GM19468 (cell line): ENCODE measurements around the gene TSPAN18.

Source experiments
- ATAC-seq: cut with Tn5 transposase; IDR thresholded peaks from one replicate; pipeline ENCODE4 v1.9.1; 2021; ENCODE audit warnings: mild to moderate bottlenecking, moderate library complexity, moderate number of reproducible peaks; ENCODE audit not compliant: unreplicated experiment; ENCODE audit errors: extremely low read depth

TSPAN18 gene

DNA sequence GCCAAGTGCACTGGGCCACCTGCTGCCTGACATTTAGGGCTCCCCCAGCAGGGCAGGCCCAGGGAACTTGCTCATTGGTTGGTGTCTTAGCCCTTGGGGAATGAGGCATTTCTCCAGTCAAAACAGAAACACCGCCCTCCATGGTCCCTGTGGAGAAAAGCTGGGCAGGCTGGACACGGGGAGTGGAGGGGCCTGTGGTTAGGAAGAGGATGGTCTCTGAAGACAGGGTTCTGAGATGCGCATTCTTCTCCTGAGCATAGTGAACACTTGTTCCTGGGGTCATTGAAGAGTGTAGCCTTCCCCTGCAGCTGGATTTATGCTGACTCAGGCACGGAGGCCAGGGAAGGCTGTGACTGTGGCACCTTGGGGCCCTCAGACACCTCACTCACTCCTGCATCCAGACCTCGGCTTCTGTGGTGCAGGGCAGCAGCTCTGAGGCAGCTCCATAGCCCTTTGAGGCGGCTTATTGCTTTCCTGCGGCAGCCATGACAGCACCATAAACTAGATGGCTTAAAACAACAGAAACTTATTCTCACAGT, 8.2 kb downstream of the TSPAN18 start:
- ATAC-seq, result no peak

DNA sequence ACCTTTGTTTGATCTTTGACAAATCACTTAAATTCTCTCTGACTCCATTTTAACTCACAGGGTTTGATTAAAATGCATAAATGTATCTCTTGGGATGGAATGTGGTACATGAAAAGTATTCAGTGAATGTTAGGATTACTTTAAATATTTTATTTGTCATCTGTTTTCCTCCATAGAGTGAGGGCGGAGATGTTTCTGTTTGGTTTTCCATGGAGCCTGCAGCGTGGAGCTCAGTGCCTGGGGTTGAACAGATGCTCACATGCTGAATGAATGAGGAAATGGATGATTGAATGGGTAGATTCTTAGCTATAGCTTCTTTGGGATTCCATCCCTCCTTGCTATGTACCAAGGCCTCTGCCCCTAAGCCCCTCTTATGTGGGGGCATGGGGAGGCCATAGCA, 10.0 kb downstream of the TSPAN18 start:
- ATAC-seq, result no peak

GRCh38 chr11:44737245-44738085, 10.7 kb downstream of the TSPAN18 start:
- ATAC-seq, result no peak

GRCh38 chr11:44738791-44739190, 12.0 kb downstream of the TSPAN18 start:
- no peak for ATAC-seq

- ATAC-seq, result no peak
These were observed 14.2 kb downstream of the TSPAN18 start for GRCh38 chr11:44740967-44741366.

DNA sequence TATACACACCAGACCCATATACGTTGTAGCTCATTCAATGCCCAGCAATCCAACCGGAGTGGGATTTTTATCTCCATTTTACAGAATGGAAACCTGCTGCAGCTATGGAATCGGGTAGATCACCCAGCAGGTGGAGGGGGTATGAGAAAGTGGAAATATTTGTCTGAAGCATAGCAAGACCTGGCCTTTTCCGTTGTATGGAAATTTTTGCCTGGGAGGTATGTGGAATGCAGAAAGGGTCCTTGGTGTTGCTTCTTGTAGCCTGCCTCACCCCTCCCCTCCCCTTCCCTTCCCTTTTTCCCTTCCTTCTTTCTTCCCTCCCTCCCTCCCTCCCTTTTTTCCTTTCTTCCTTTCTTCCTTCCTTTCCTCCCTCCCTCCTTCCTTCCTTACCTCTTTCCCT, 15.2 kb downstream of the TSPAN18 start:
- ATAC-seq, result no peak

DNA sequence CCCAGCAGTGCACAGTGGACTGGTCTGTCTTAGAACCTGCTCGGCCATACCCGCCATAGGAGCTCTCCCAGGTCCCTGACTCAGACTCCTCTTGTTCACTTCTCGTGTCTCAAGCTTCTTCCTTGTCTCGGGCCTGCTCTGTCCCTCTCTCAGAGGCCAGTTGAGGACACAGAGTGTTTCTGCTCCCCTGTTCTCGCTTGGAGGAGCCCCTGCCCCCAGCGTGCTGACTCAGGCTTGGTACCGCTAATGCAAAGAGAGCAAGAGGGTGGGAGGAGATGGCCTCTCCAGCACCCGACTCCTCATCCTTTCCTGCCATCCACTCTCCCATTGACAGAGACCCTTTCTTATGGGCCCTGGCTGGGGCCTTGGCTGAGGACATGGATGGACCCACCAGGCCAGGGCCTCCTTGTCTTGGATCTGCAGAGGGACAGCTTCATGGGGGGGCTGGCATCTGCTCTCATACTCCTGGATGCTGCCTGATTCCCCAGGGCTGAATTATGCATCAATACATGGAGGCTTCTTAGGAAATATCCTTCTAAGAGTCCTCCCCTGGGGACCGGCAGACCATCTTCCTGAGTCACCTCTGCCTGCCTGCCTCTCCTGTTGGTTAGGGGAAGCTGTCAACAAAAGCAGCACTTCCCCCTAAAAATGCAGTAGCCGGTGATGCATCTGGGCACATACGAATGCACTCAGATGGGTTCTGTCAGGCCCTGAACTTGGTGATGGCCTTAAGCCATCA, 15.9 kb downstream of the TSPAN18 start:
- no peak for ATAC-seq

DNA sequence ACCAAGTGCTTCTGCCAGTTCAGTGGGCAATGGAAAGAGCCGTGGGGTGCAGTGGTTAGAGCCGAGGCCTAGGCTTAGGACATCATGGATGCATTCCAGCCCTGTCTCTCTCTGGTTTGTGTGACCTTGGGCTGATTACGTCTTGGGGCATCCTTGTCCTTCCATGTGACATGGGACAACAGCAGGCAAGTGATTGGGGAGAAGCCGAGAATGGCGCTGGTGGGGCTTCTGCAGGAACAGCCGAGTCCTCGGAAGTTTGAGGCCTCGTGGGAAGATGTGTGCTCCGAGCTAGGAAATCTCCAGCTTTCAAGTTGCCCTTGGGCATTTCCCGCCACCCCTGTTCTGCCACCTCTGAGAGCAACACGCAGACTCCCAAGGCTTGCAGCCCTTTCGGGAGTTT, 16.6 kb downstream of the TSPAN18 start:
- no peak for ATAC-seq

DNA sequence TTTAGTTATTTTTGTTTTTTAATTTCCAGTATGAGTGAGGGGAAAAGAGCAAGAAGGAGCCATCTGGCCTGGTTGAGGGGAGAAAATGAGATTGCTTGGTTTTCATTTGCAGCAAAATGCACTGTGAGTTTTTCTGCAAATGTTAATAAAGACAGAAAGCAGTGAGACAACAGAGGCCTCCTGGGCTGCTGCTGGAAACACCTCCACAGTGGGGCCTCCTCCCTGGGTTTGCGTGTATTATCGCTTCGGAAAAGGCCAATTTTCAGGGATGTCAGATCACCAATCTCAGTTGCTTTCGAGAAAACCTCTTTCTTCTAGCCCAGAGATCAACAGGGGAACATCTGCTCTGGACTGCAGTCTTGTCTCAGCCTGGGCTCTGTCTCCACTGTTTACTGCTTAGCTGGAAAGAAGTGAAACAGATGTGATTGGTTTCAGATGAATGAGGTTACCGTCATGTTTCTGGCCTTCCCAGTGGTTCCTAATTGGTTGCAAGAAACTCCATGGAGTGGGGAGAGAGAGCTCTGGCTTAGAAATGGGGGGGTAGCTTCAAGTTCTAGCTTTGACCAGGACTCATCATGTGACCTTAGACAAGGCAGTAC, 17.3 kb downstream of the TSPAN18 start:
- ATAC-seq, result no peak

DNA sequence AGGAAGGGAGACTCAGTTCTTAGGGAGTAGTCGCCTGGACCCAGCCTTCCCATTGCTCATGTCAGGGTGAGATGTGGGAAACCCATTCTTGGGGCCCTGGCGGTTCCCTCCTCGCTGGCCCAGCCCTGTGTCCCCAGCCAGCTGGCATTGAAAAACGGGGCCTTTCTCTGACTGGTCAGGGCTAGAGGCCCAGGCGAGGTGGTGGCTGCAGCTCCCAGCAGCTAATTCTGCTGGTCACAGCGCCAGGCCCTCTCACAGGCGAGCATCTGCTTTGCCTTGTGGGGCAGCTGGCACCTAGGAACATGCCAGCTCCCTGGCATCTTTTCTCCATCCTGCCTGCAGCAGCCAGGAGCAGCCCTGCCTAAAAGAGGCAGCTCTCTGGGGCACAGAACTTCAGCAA, 20.1 kb downstream of the TSPAN18 start:
- no peak for ATAC-seq

DNA sequence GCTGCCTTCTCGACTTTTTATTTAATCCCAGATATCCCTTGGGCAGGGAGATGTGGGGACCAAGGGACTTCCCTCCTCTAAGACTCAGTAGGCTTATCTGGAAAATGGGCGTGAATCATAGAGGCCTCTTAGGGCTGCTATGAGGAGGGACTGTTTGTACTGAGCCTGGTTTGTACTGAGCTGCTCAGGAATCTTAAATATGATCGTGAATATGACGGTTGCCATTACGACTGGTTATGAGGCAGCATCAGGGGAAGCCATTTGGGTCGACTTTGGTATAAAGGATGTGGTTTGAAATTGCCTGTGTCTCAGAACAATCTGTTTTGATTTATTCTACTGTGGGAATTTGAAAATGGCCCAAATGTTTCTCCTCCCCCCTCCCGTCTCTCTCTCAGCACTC, 20.6 kb downstream of the TSPAN18 start:
- ATAC-seq, result no peak

- ATAC-seq, result no peak
These were observed 21.1 kb downstream of the TSPAN18 start for GRCh38 chr11:44747836-44748235.

DNA sequence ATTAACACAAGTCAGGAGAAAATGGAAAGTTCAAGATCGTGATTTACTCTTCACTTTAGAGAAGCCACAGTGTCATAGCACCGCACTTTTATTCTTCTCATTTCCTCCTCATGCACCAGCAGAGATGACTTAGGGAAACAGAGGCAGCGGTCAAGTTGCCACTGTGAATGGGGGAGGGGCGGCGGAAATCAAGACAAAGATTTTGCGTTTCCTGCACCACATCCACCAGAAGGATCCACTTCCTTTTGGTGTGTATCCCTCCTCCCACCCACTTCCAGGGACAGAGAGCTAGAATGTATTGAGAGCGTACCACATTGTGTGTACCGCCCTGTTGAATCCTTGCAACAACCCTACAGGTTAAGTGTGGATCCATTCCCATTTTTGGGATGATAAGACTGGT, 21.8 kb downstream of the TSPAN18 start:
- no peak for ATAC-seq

DNA sequence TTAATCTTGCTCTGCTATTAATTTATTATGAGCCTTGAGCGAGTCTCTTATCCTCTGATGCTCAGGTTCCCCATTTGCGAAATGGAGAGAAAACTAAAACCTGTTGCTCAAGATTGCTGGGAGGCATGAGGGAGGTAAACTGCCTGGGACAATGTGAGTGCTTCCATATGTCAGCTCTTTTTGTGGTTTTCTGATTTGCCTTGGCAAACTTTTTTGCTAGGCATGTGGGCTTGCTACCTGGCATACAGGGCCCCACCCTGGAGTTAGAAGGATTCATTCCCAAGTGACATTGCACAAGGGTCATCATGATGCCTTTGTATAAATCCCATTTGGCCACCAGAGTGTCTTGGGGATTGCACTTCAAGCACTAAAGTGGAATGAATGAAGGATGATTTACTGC, 22.4 kb downstream of the TSPAN18 start:
- no peak for ATAC-seq

DNA sequence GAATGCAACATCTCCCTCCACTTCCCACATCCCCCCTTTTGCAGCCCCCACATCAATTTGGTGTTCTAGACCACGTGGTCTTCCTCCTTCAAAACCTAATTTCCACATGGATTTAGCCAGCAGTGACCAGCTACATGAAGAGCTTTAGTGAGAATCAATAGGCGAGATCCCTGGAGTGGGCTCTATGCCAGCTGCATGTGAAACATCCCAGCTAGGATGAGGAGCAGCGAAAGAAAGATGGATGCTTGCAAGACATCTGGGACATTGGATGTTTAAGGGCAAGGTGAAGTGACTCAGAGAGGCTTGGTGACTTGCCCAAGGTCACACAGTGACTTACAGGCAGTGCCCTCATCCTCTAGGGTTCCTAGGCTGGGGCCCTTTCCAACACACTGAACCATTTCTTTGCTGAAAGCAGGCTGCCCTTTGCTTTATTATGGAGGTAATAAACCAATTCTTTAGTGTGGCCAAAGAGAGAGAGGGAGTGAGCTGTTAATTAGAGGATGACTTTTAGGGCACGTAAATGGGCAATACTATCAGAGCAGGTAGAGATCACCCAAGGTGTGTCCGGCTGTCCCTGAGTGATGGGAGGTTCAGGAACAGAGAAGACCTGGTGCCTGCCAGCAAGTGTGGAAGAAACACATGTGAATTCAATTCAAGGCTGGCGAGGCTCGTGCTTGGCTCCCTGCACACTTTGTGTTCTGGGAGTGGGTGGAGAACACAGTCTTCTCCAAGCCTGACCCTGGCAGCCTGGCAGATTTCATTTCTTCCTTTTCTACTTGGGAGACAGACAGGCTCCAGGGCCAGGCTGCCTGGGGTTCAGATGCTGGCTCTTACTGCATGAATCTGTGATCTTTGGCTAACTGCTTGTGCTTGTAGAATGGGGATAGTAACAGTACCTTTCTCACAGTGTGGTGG, 24.0 kb downstream of the TSPAN18 start:
- no peak for ATAC-seq

GRCh38 chr11:44752300-44752699, 25.5 kb downstream of the TSPAN18 start:
- ATAC-seq, result no peak

- ATAC-seq, result no peak
These were observed 26.0 kb downstream of the TSPAN18 start for GRCh38 chr11:44752713-44753112.

DNA sequence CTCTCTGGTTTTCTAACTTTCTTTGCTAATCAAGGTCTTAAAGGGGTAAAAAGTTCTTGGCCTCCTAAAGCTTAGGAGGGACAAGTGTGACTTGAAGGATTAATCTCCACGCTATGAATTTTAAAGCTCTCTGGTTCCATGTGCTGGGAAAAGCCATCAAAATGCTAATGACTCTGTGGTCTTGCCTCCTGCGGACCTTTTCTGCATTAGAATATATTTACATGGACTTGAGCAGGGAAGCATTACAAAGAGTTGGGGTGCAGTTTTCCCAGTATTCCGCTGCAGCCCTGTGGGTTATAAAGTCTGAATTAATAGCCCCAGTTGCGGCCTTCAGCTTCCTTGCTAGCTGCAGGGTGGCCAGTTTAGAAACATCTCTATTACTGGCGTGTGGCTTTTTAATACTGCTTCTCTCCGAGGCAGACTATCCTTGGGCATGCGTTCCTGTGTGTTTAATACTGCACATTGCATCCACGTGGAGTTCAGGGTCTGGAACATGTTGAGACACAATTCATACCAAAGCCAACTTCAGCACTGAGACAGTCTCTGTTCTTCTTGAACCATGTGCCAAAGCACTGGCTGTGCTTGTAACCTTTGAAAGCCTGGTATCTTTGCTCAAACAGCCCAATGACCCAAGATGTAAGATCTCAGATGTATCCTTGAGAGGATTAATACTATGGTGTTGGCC, 27.3 kb downstream of the TSPAN18 start:
- no peak for ATAC-seq

- no peak for ATAC-seq
These were observed 28.3 kb downstream of the TSPAN18 start for GRCh38 chr11:44754876-44755555.
